ENCODE results near the gene LYZL2.
"Not testable (repeated sequence)": the region's sequence is repeated elsewhere in the genome, so short reads cannot be mapped to it uniquely, and the experiment has no call there.

LYZL2 gene

DNA sequence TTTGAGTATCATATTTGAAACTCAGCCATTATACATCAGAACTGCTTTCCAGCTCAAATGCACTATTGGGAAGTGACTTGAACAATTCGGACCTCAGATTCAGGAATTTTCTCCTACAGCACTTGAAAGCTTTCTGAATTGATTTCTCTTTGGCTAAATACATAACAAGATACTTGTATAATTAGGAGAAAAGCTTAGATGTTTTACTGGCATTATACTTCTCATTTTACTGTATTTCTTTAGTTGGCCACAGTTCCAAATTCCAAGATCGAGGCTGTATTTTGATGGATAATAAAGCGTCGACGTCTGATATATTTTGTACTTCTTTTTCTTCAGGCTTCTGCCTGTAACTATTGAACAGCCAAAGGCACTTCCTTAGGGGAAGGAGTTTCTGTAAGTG lies 26.7 kb upstream of the LYZL2 start:
- H3K79me2 ChIP-seq (ENCODE audit: control insufficient read depth, insufficient read depth, low read length, poor library complexity): no peaks in the 10 kb centered on the region
- H3K4me1 ChIP-seq (ENCODE audit: control insufficient read depth in 1 of 2, insufficient read depth in 2 of 2, low read length in 2 of 2): no peaks in the 10 kb centered on the region
- H2BK120ac ChIP-seq (ENCODE audit: insufficient read depth, low read length, poor library complexity): no peak overlapping the region
- H3K4me3 ChIP-seq (ENCODE audit: low read depth, low read length): no peak overlapping the region
- no peaks in the 10 kb centered on the region for H3K79me1 ChIP-seq (ENCODE audit: low read length)
- H2BK12ac ChIP-seq (ENCODE audit: low read length): no peak overlapping the region
- H3K4ac ChIP-seq (ENCODE audit: low read depth, low read length): no peak overlapping the region
- H3K23ac ChIP-seq (ENCODE audit: low read length): no peak overlapping the region
- H3K27me3 ChIP-seq (ENCODE audit: insufficient read depth, low read length): no peaks in the 10 kb centered on the region
- no peak overlapping the region for H4K91ac ChIP-seq (ENCODE audit: low read depth, low read length)
- H4K8ac ChIP-seq (ENCODE audit: low read depth, low read length): no peak overlapping the region
- H2BK5ac ChIP-seq (ENCODE audit: low read depth, low read length, poor library complexity): no peak overlapping the region
- H3K27ac ChIP-seq (ENCODE audit: low read depth, low read length): no peak overlapping the region
- no peak overlapping the region for H3K4me2 ChIP-seq (ENCODE audit: low read length)
- no peaks in the 10 kb centered on the region for H3K9me3 ChIP-seq (ENCODE audit: insufficient read depth, low read depth, low read length)
- no peak for DNase-seq
- H2AK5ac ChIP-seq (ENCODE audit: low read length): no peak overlapping the region
- H3K36me3 ChIP-seq (ENCODE audit: control insufficient read depth in 1 of 2, insufficient read depth in 2 of 2, low read length in 2 of 2): no peaks in the 10 kb centered on the region
- H2AFZ ChIP-seq (ENCODE audit: insufficient read depth, low read length, poor library complexity): no peak overlapping the region
- no peak overlapping the region for H3K9ac ChIP-seq (ENCODE audit: low read length)
- H4K12ac ChIP-seq (ENCODE audit: low read depth, low read length): no peak overlapping the region
- H3K14ac ChIP-seq (ENCODE audit: low read length): no peak overlapping the region
- H3K18ac ChIP-seq (ENCODE audit: low read length): no peak overlapping the region
- WGBS (ENCODE audit: extremely low coverage, insufficient coverage, insufficient read length): no CpG with 5 or more reads among the region's 5 CpGs

DNA sequence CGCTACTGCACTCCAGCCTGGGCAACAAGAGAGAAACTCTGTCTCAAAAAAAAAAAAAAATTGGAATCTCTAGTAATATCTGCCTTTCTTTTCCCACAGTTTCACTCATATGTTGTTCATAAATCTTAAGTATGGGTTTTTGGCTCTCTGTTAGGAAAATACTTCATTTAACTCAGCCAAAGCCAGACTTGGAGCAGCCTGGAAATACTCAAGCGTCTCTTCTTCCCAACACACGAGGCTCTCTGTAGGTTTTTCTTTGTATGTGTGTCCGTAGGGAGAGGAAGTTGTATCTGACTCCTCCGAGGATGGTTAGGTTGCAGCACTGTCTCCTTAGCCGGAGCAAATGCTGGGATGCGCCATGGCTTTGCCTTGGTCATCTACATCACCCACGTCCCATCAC lies 25.4 kb upstream of the LYZL2 start:
- H2AFZ ChIP-seq (ENCODE audit: insufficient read depth, low read length, poor library complexity); H3K79me1 ChIP-seq (ENCODE audit: low read length); H3K36me3 ChIP-seq (ENCODE audit: control insufficient read depth in 1 of 2, insufficient read depth in 2 of 2, low read length in 2 of 2); H3K14ac ChIP-seq (ENCODE audit: low read length); H3K4me3 ChIP-seq (ENCODE audit: low read depth, low read length); H3K23ac ChIP-seq (ENCODE audit: low read length); H3K4me1 ChIP-seq (ENCODE audit: control insufficient read depth in 1 of 2, insufficient read depth in 2 of 2, low read length in 2 of 2); H4K8ac ChIP-seq (ENCODE audit: low read depth, low read length); H2BK12ac ChIP-seq (ENCODE audit: low read length); H3K9ac ChIP-seq (ENCODE audit: low read length); H3K27me3 ChIP-seq (ENCODE audit: insufficient read depth, low read length); H3K79me2 ChIP-seq (ENCODE audit: control insufficient read depth, insufficient read depth, low read length, poor library complexity); H4K91ac ChIP-seq (ENCODE audit: low read depth, low read length); H3K27ac ChIP-seq (ENCODE audit: low read depth, low read length); H4K12ac ChIP-seq (ENCODE audit: low read depth, low read length); H2AK5ac ChIP-seq (ENCODE audit: low read length); H3K4me2 ChIP-seq (ENCODE audit: low read length); H2BK5ac ChIP-seq (ENCODE audit: low read depth, low read length, poor library complexity); H3K9me3 ChIP-seq (ENCODE audit: insufficient read depth, low read depth, low read length); H2BK120ac ChIP-seq (ENCODE audit: insufficient read depth, low read length, poor library complexity); H3K18ac ChIP-seq (ENCODE audit: low read length); DNase-seq; H3K4ac ChIP-seq (ENCODE audit: low read depth, low read length): not testable (repeated sequence)
- WGBS (ENCODE audit: extremely low coverage, insufficient coverage, insufficient read length): no CpG with 5 or more reads among the region's 8 CpGs

DNA sequence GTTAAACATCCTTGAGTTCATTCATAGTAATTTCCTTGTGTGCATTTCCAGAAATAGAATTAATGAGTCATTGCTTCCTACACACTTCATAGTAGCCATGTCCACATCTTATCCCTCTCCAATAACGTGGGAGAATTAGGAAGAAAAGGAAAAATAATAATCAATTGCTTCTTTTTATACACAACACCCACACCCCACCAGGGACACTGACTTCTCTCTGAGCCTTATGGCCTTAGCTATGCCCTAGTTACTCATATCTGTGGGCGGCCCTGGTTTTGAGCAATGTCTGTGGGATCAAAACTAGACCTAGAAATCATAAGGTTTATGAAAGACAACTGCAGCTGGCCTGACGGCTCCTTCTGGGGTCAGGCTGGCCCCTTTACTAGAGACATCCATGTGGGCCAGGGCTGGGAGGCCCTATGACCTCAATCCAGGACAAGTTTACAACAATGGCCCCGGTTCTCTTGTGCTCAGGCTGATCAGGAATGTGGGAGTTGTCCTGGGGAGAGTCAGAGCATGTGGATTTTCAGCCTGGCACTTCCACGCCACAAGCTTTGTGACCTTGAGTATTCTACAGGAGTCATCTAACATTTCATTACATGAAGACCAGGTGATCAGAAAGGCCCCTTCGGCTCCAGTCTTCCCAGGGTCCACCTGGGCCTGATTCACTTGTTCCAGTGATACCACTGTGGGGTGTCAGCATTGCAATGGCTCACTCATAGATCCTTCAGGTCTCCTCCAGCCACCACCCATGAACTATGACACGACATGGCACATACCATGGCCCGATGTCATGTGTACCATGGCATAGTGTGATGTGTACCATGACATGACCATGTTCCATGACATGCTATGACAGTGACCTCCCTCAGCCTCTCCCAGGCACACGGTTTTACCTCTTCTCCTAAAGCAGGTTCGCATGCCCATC lies 22.2 kb upstream of the LYZL2 start:
- H2AK5ac ChIP-seq (ENCODE audit: low read length); H3K9ac ChIP-seq (ENCODE audit: low read length); H2BK12ac ChIP-seq (ENCODE audit: low read length); H3K27me3 ChIP-seq (ENCODE audit: insufficient read depth, low read length); H3K9me3 ChIP-seq (ENCODE audit: insufficient read depth, low read depth, low read length); H4K8ac ChIP-seq (ENCODE audit: low read depth, low read length); H3K79me1 ChIP-seq (ENCODE audit: low read length); H2BK5ac ChIP-seq (ENCODE audit: low read depth, low read length, poor library complexity); H4K12ac ChIP-seq (ENCODE audit: low read depth, low read length); DNase-seq; H2AFZ ChIP-seq (ENCODE audit: insufficient read depth, low read length, poor library complexity); H3K18ac ChIP-seq (ENCODE audit: low read length); H3K4me2 ChIP-seq (ENCODE audit: low read length); H3K4ac ChIP-seq (ENCODE audit: low read depth, low read length); H3K23ac ChIP-seq (ENCODE audit: low read length); H3K36me3 ChIP-seq (ENCODE audit: control insufficient read depth in 1 of 2, insufficient read depth in 2 of 2, low read length in 2 of 2); H3K27ac ChIP-seq (ENCODE audit: low read depth, low read length); H3K79me2 ChIP-seq (ENCODE audit: control insufficient read depth, insufficient read depth, low read length, poor library complexity); H2BK120ac ChIP-seq (ENCODE audit: insufficient read depth, low read length, poor library complexity); H3K14ac ChIP-seq (ENCODE audit: low read length); H3K4me1 ChIP-seq (ENCODE audit: control insufficient read depth in 1 of 2, insufficient read depth in 2 of 2, low read length in 2 of 2); H4K91ac ChIP-seq (ENCODE audit: low read depth, low read length): not testable (repeated sequence)
- H3K4me3 ChIP-seq (ENCODE audit: low read depth, low read length): peak overlapping the region; percentile 64
- no CpG with 5 or more reads among the region's 10 CpGs for WGBS (ENCODE audit: extremely low coverage, insufficient coverage, insufficient read length)

DNA sequence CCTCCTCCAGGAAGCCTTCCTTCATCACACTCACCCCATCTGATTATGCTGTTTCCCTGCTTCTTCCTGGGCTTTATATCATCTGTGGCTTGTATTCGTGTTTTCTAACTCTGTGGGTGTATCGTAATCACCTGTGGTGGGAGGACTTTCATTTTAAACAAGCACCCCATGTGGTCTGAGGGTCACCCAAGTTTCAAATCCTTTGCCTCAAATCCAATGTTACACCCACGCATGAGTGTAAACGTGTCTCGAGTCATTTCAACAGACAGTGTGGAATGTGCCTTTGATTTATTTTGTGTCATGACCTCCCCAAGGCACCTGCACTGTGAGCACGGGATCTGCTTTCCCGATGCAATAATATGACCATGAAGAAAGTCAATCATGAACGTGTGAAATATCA lies 17.5 kb upstream of the LYZL2 start:
- Histone ChIP-seq H3K27me3 (ENCODE audit: insufficient read depth, low read length) (no peaks in the 10 kb centered on the region), H2AFZ (ENCODE audit: insufficient read depth, low read length, poor library complexity) (no peak overlapping the region), H3K27ac (ENCODE audit: low read depth, low read length) (no peak overlapping the region), H3K79me1 (ENCODE audit: low read length) (no peaks in the 10 kb centered on the region), H4K8ac (ENCODE audit: low read depth, low read length) (no peak overlapping the region), H3K14ac (ENCODE audit: low read length) (no peak overlapping the region), H4K12ac (ENCODE audit: low read depth, low read length) (no peak overlapping the region), H3K4me1 (ENCODE audit: control insufficient read depth in 1 of 2, insufficient read depth in 2 of 2, low read length in 2 of 2) (no peaks in the 10 kb centered on the region), H3K23ac (ENCODE audit: low read length) (no peak overlapping the region), H2BK12ac (ENCODE audit: low read length) (no peak overlapping the region), H3K4me3 (ENCODE audit: low read depth, low read length) (no peak overlapping the region), H3K4ac (ENCODE audit: low read depth, low read length) (no peak overlapping the region), H2BK120ac (ENCODE audit: insufficient read depth, low read length, poor library complexity) (no peak overlapping the region), H2AK5ac (ENCODE audit: low read length) (no peak overlapping the region), H3K18ac (ENCODE audit: low read length) (no peak overlapping the region), H4K91ac (ENCODE audit: low read depth, low read length) (no peak overlapping the region), H3K79me2 (ENCODE audit: control insufficient read depth, insufficient read depth, low read length, poor library complexity) (no peaks in the 10 kb centered on the region), H3K4me2 (ENCODE audit: low read length) (no peak overlapping the region), H3K9me3 (ENCODE audit: insufficient read depth, low read depth, low read length) (no peaks in the 10 kb centered on the region), H3K36me3 (ENCODE audit: control insufficient read depth in 1 of 2, insufficient read depth in 2 of 2, low read length in 2 of 2) (no peaks in the 10 kb centered on the region), H3K9ac (ENCODE audit: low read length) (no peak overlapping the region), H2BK5ac (ENCODE audit: low read depth, low read length, poor library complexity) (no peak overlapping the region)
- DNase-seq: no peak
- no CpG with 5 or more reads among the region's 8 CpGs for WGBS (ENCODE audit: extremely low coverage, insufficient coverage, insufficient read length)
